ENCODE data around the gene ANTXR1. TPM values are rescaled to one million over a fixed set of nuclear protein-coding genes. Genes with fewer than 3 reads are reported as not detected.

The ANTXR1 gene
- total RNA-seq, 1 experiment from 2014 or later, result 181 TPM

DNA sequence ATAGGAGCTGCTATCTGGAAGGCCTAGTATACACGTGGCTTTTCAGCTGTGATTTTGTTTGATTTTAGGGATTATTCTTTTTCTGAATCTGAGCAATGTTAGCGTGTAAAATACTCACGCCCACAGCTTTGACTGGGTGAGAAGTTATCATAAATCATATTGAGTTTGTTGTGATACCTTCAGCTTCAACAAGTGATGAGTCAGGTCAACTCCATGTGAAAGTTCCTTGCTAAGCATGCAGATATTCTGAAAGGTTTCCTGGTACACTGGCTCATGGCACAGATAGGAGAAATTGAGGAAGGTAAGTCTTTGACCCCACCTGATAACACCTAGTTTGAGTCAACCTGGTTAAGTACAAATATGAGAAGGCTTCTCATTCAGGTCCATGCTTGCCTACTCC, 38.7 kb upstream of the ANTXR1 start, which contains the start of gene GKN1:
TSS of gene GKN1 (plus strand) at position 386 of the 400 bp plus-strand sequence. CDS start 42 bp downstream, outside the sequence.
- Histone ChIP-seq H3K4me3 (ENCODE audit: low read depth, low read length, poor library complexity, severe bottlenecking) (no peak within 1 kb of the TSS), H3K4me1 (ENCODE audit: insufficient read depth, low read length, poor library complexity, severe bottlenecking) (no peaks in the 10 kb centered on the region), H3K9me3 (ENCODE audit: low read depth, low read length, poor library complexity, severe bottlenecking) (no peaks in the 10 kb centered on the region), H3K27me3 (replicated peaks; ENCODE audit: insufficient read depth, low read depth, low read length, poor library complexity) (no peaks in the 10 kb centered on the region), H3K27ac (ENCODE audit: low read depth, low read length, poor library complexity, severe bottlenecking) (no peak within 1 kb of the TSS), H3K36me3 (ENCODE audit: insufficient read depth, low read length, poor library complexity, severe bottlenecking) (no peaks in the 10 kb centered on the region)
- intact Hi-C loops (cut with micrococcal nuclease; ENCODE audit: unreplicated experiment), result no loop called here
- no peak for DNase-seq (ENCODE audit: low spot score)
- CTCF ChIA-PET, result no interaction called here
- no peak for TF ChIP-seq EZH2 (IDR thresholded peaks at IDR 0.05; ENCODE audit: borderline replicate concordance, low read depth, low read length, poor library complexity, severe bottlenecking)
- POLR2A ChIA-PET (ENCODE audit: low non-redundant PET), result no interaction called here
- no TSS peak for BruUV-seq (replicated peaks)

DNA sequence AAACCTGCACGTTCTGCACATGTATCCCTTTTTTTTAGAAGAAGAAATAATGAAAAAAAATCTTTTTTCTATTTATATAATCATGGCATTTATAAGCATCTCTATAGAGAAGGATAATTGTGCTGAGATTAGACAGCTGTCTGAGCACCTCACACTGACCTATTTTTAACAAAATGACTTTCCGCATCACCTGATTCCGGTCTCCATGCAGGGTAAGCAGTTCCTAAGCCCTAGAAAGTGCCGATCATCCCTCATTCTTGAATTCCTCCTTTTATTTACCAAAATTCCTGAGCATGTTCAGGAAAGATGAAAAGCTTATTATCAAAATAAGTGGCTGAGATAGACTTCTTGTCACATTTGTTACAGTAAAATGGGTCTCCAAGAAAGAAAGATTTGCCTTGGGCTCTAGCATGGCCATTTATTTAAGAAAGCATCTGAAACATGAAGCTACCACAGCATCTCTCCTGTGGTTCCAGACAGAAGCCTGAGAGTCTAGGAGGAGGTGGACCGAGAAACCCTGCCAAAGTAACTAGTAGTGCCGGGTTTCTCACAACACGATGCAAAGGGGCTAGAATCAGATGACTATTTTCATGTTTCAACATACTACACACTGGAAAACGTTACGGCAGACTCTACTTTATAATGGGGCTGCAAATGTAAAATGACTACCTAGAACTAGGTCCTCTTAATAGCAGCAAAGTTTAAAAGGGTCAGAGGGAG, 37.9 kb upstream of the ANTXR1 start:
- H3K27me3 ChIP-seq (replicated peaks; ENCODE audit: insufficient read depth, low read depth, low read length, poor library complexity), result no peaks in the 10 kb centered on the region
- no peak overlapping the region for H3K27ac ChIP-seq (ENCODE audit: low read depth, low read length, poor library complexity, severe bottlenecking)
- ChIA-PET POLR2A (ENCODE audit: low non-redundant PET) (no interaction called here), CTCF (interaction anchor here (0.7 kb wide), 1 partner anchor 335 kb away, joined by 3 read pairs; no protein-coding TSS in a partner anchor)
- TF ChIP-seq, protein P1, sequence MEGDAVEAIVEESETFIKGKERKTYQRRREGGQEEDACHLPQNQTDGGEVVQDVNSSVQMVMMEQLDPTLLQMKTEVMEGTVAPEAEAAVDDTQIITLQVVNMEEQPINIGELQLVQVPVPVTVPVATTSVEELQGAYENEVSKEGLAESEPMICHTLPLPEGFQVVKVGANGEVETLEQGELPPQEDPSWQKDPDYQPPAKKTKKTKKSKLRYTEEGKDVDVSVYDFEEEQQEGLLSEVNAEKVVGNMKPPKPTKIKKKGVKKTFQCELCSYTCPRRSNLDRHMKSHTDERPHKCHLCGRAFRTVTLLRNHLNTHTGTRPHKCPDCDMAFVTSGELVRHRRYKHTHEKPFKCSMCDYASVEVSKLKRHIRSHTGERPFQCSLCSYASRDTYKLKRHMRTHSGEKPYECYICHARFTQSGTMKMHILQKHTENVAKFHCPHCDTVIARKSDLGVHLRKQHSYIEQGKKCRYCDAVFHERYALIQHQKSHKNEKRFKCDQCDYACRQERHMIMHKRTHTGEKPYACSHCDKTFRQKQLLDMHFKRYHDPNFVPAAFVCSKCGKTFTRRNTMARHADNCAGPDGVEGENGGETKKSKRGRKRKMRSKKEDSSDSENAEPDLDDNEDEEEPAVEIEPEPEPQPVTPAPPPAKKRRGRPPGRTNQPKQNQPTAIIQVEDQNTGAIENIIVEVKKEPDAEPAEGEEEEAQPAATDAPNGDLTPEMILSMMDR (conservative IDR thresholded peaks at IDR 0.05; ENCODE audit: low read depth, low read length), result no peak
- no peak for TF ChIP-seq EZH2 (IDR thresholded peaks at IDR 0.05; ENCODE audit: borderline replicate concordance, low read depth, low read length, poor library complexity, severe bottlenecking)
- H3K4me1 ChIP-seq (ENCODE audit: insufficient read depth, low read length, poor library complexity, severe bottlenecking), result no peaks in the 10 kb centered on the region
- DNase-seq (ENCODE audit: low spot score), result no peak
- H3K9me3 ChIP-seq (ENCODE audit: low read depth, low read length, poor library complexity, severe bottlenecking), result no peaks in the 10 kb centered on the region
- no TSS peak for BruUV-seq (replicated peaks)
- intact Hi-C loops (cut with micrococcal nuclease; ENCODE audit: unreplicated experiment), result no loop called here
- no peaks in the 10 kb centered on the region for H3K36me3 ChIP-seq (ENCODE audit: insufficient read depth, low read length, poor library complexity, severe bottlenecking)
- H3K4me3 ChIP-seq (ENCODE audit: low read depth, low read length, poor library complexity, severe bottlenecking), result no peak overlapping the region

DNA sequence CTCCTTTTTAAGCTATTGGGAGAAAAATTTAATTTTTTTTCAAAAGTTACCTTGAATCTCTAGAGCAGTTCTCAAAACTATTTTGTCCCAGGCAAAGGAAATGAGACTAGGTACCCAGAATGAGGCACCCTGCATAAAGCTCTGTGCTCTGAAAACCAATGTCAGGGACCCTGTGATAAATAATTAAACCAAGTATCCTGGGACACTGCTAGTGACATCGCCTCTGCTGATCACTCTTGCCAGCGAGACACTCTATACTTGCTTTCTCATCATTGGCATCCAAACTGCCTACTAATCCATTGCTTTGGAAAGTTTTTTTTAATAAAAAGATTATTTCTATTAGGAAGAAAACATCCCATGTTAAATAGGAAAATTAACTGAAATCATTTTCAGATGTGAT, 37.1 kb upstream of the ANTXR1 start:
- Histone ChIP-seq H3K27ac (ENCODE audit: low read depth, low read length, poor library complexity, severe bottlenecking) (no peak overlapping the region), H3K27me3 (replicated peaks; ENCODE audit: insufficient read depth, low read depth, low read length, poor library complexity) (no peaks in the 10 kb centered on the region), H3K4me3 (ENCODE audit: low read depth, low read length, poor library complexity, severe bottlenecking) (no peak overlapping the region), H3K36me3 (ENCODE audit: insufficient read depth, low read length, poor library complexity, severe bottlenecking) (no peaks in the 10 kb centered on the region), H3K4me1 (ENCODE audit: insufficient read depth, low read length, poor library complexity, severe bottlenecking) (no peaks in the 10 kb centered on the region), H3K9me3 (ENCODE audit: low read depth, low read length, poor library complexity, severe bottlenecking) (no peaks in the 10 kb centered on the region)
- BruUV-seq (replicated peaks), result no TSS peak
- TF ChIP-seq EZH2 (IDR thresholded peaks at IDR 0.05; ENCODE audit: borderline replicate concordance, low read depth, low read length, poor library complexity, severe bottlenecking), result no peak
- TF ChIP-seq, protein P1 (conservative IDR thresholded peaks at IDR 0.05; ENCODE audit: low read depth, low read length), result no peak
- intact Hi-C loops (cut with micrococcal nuclease; ENCODE audit: unreplicated experiment), result no loop called here
- no peak for DNase-seq (ENCODE audit: low spot score)
- ChIA-PET POLR2A (ENCODE audit: low non-redundant PET) (no interaction called here), CTCF (no interaction called here)

DNA sequence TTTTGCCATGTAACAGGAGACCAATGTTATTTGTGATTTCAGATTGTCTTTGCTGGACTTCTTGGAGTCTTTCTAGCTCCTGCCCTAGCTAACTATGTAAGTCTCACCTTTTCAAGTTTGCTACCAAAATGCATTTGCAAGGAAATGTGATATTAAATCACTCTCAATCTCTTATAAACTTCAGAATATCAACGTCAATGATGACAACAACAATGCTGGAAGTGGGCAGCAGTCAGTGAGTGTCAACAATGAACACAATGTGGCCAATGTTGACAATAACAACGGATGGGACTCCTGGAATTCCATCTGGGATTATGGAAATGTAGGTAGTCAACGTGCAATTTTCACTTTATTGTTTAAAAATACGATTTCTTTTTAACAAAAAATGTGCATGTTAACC, 35.5 kb upstream of the ANTXR1 start:
- TF ChIP-seq, protein P1 (conservative IDR thresholded peaks at IDR 0.05; ENCODE audit: low read depth, low read length), result no peak
- no peak for TF ChIP-seq EZH2 (IDR thresholded peaks at IDR 0.05; ENCODE audit: borderline replicate concordance, low read depth, low read length, poor library complexity, severe bottlenecking)
- H3K27me3 ChIP-seq (replicated peaks; ENCODE audit: insufficient read depth, low read depth, low read length, poor library complexity), result no peaks in the 10 kb centered on the region
- BruUV-seq (replicated peaks), result no TSS peak
- CTCF ChIA-PET, result no interaction called here
- no peak for DNase-seq (ENCODE audit: low spot score)
- no peaks in the 10 kb centered on the region for H3K9me3 ChIP-seq (ENCODE audit: low read depth, low read length, poor library complexity, severe bottlenecking)
- H3K36me3 ChIP-seq (ENCODE audit: insufficient read depth, low read length, poor library complexity, severe bottlenecking), result no peaks in the 10 kb centered on the region
- intact Hi-C loops (cut with micrococcal nuclease; ENCODE audit: unreplicated experiment), result no loop called here
- no peak overlapping the region for H3K27ac ChIP-seq (ENCODE audit: low read depth, low read length, poor library complexity, severe bottlenecking)
- H3K4me1 ChIP-seq (ENCODE audit: insufficient read depth, low read length, poor library complexity, severe bottlenecking), result no peaks in the 10 kb centered on the region
- POLR2A ChIA-PET (ENCODE audit: low non-redundant PET), result no interaction called here
- no peak overlapping the region for H3K4me3 ChIP-seq (ENCODE audit: low read depth, low read length, poor library complexity, severe bottlenecking)

Measured in A673 (cell line).